ENCODE measurements around the gene CTNNA2. TPM values are rescaled to one million over a fixed set of nuclear protein-coding genes. Genes with fewer than 3 reads are reported as not detected.

The CTNNA2 gene
- total and polyA plus RNA-seq, 7 donors, result 0.03 to 0.36 (median 0.17) TPM; not detected in 4

GRCh38 chr2:79793006-79793405 lies 280.2 kb downstream of the CTNNA2 start:
- no peaks in the 10 kb centered on the region for H3K9me3 ChIP-seq
- TF ChIP-seq CTCF (IDR thresholded peaks at IDR 0.05), result no peak
- no peak for DNase-seq
- WGBS, 3 donors, result 74 to 81% (median 76%) methylated on average over 3 of the region's 3 CpGs
- H3K4me1 ChIP-seq, result no peaks in the 10 kb centered on the region
- ATAC-seq, result no peak
- no peaks in the 10 kb centered on the region for H3K27me3 ChIP-seq (ENCODE audit: insufficient read depth in 3 of 3, low read length in 2 of 3)
- H3K27ac ChIP-seq, result no peak overlapping the region
- no peak overlapping the region for H3K4me3 ChIP-seq
- no peaks in the 10 kb centered on the region for H3K36me3 ChIP-seq (ENCODE audit: insufficient read depth in 1 of 2, low read depth in 1 of 2)
- intact Hi-C loops (cut with DNase I), result no loop called here

GRCh38 chr2:79796641-79797040 lies 283.8 kb downstream of the CTNNA2 start:
- Histone ChIP-seq H3K4me3 (no peak overlapping the region), H3K36me3 (ENCODE audit: insufficient read depth in 1 of 2, low read depth in 1 of 2) (no peaks in the 10 kb centered on the region), H3K4me1 (no peaks in the 10 kb centered on the region), H3K27ac (no peak overlapping the region), H3K27me3 (ENCODE audit: insufficient read depth in 3 of 3, low read length in 2 of 3) (no peaks in the 10 kb centered on the region), H3K9me3 (no peaks in the 10 kb centered on the region)
- ATAC-seq, result no peak
- intact Hi-C loops (cut with DNase I), result no loop called here
- TF ChIP-seq CTCF (IDR thresholded peaks at IDR 0.05), result no peak
- WGBS, 3 donors, result 63 to 71% (median 69%) methylated on average over 2 of the region's 2 CpGs
- no peak for DNase-seq

- H3K27ac ChIP-seq, result no peak overlapping the region
- no peaks in the 10 kb centered on the region for H3K9me3 ChIP-seq
- H3K27me3 ChIP-seq (ENCODE audit: insufficient read depth in 3 of 3, low read length in 2 of 3), result no peaks in the 10 kb centered on the region
- TF ChIP-seq CTCF (IDR thresholded peaks at IDR 0.05), result no peak
- H3K36me3 ChIP-seq (ENCODE audit: insufficient read depth in 1 of 2, low read depth in 1 of 2), result no peaks in the 10 kb centered on the region
- intact Hi-C loops (cut with DNase I), result no loop called here
- no peak for ATAC-seq
- no peaks in the 10 kb centered on the region for H3K4me1 ChIP-seq
- no peak overlapping the region for H3K4me3 ChIP-seq
- no peak for DNase-seq
- 61 to 79% (median 69%) methylated on average over 3 of the region's 3 CpGs for WGBS, 3 donors
These were observed 285.9 kb downstream of the CTNNA2 start for GRCh38 chr2:79798776-79799175.

GRCh38 chr2:79799729-79800128 lies 286.9 kb downstream of the CTNNA2 start:
- Histone ChIP-seq H3K27me3 (ENCODE audit: insufficient read depth in 3 of 3, low read length in 2 of 3) (no peaks in the 10 kb centered on the region), H3K27ac (no peak overlapping the region), H3K9me3 (no peaks in the 10 kb centered on the region), H3K4me1 (no peaks in the 10 kb centered on the region), H3K36me3 (ENCODE audit: insufficient read depth in 1 of 2, low read depth in 1 of 2) (no peaks in the 10 kb centered on the region), H3K4me3 (no peak overlapping the region)
- DNase-seq (no peak), ATAC-seq (no peak)
- intact Hi-C loops (cut with DNase I), result no loop called here
- no peak for TF ChIP-seq CTCF (IDR thresholded peaks at IDR 0.05)

- no peaks in the 10 kb centered on the region for H3K4me1 ChIP-seq
- DNase-seq (no peak), ATAC-seq (no peak)
- H3K27me3 ChIP-seq (ENCODE audit: insufficient read depth in 3 of 3, low read length in 2 of 3), result no peaks in the 10 kb centered on the region
- no peaks in the 10 kb centered on the region for H3K36me3 ChIP-seq (ENCODE audit: insufficient read depth in 1 of 2, low read depth in 1 of 2)
- no peak overlapping the region for H3K27ac ChIP-seq
- 48 to 52% (median 51%) methylated on average over 3 of the region's 3 CpGs for WGBS, 3 donors
- no peaks in the 10 kb centered on the region for H3K9me3 ChIP-seq
- intact Hi-C loops (cut with DNase I), result no loop called here
- TF ChIP-seq CTCF (IDR thresholded peaks at IDR 0.05), result no peak
- H3K4me3 ChIP-seq, result no peak overlapping the region
These were observed 288.2 kb downstream of the CTNNA2 start for GRCh38 chr2:79801082-79801481.
